Measurements from ENCODE around the gene PHACTR1. TPM values are rescaled to one million over a fixed set of nuclear protein-coding genes. Genes with fewer than 3 reads are reported as not detected.

The PHACTR1 gene
- total RNA-seq, 2 donors from 2014 or later, result 2.8 to 6.3 TPM

- H3K4me1 ChIP-seq (ENCODE audit: control insufficient read depth, insufficient read depth, low read length), result peaks cover 10% of the 10 kb centered on the region
- Mint-ChIP-seq H3K4me3 (no peak overlapping the region), H3K4me1 (peaks cover 8% of the 10 kb centered on the region), H3K9me3 (no peaks in the 10 kb centered on the region), H3K27me3 (ENCODE audit: insufficient read depth) (no peaks in the 10 kb centered on the region), H3K36me3 (ENCODE audit: low read depth) (no peaks in the 10 kb centered on the region), H3K27ac (no peak overlapping the region)
- H3K9ac ChIP-seq (ENCODE audit: extremely low read depth, low read length, poor library complexity, severe bottlenecking), result no peak overlapping the region
- no peaks in the 10 kb centered on the region for H3K27me3 ChIP-seq (ENCODE audit: control insufficient read depth, insufficient read depth, low read length, poor library complexity, severe bottlenecking)
- H3K36me3 ChIP-seq (ENCODE audit: control insufficient read depth, insufficient read depth, low read length), result no peaks in the 10 kb centered on the region
- H3K9me3 ChIP-seq (ENCODE audit: control insufficient read depth, low read length), result no peaks in the 10 kb centered on the region
- WGBS, 2 experiments (ENCODE audit: insufficient coverage in 1 of 2, insufficient read length in 1 of 2), result 79 to 88% methylated on average over 1 of the region's 1 CpG
- TF ChIP-seq CTCF (conservative IDR thresholded peaks at IDR 0.05), result no peak
- no peak overlapping the region for H3K27ac ChIP-seq (ENCODE audit: low read depth, low read length)
- no peak overlapping the region for H3K4me3 ChIP-seq (ENCODE audit: low read length)
- no peak for DNase-seq
Observed at GRCh38 chr6:12704946-12705345, 11.6 kb upstream of the PHACTR1 start.

GRCh38 chr6:12709116-12709515 lies 7.5 kb upstream of the PHACTR1 start:
- Histone ChIP-seq H3K27ac (ENCODE audit: low read depth, low read length) (no peak overlapping the region), H3K9me3 (ENCODE audit: control insufficient read depth, low read length) (no peaks in the 10 kb centered on the region), H3K9ac (ENCODE audit: extremely low read depth, low read length, poor library complexity, severe bottlenecking) (no peak overlapping the region), H3K4me1 (ENCODE audit: control insufficient read depth, insufficient read depth, low read length) (peaks cover 10% of the 10 kb centered on the region), H3K4me3 (ENCODE audit: low read length) (no peak overlapping the region), H3K36me3 (ENCODE audit: control insufficient read depth, insufficient read depth, low read length) (no peaks in the 10 kb centered on the region), H3K27me3 (ENCODE audit: control insufficient read depth, insufficient read depth, low read length, poor library complexity, severe bottlenecking) (no peaks in the 10 kb centered on the region)
- no peaks in the 10 kb centered on the region for H3K36me3 Mint-ChIP-seq (ENCODE audit: low read depth)
- H3K9me3 Mint-ChIP-seq, result no peaks in the 10 kb centered on the region
- no peak for TF ChIP-seq CTCF (conservative IDR thresholded peaks at IDR 0.05)
- no peaks in the 10 kb centered on the region for H3K27me3 Mint-ChIP-seq (ENCODE audit: insufficient read depth)
- DNase-seq, result peak; percentile 77
- H3K27ac Mint-ChIP-seq, result no peak overlapping the region
- H3K4me1 Mint-ChIP-seq, result peaks cover 20% of the 10 kb centered on the region
- 97 to 100% methylated on average over 1 of the region's 1 CpG for WGBS, 2 experiments (ENCODE audit: insufficient coverage in 1 of 2, insufficient read length in 1 of 2)
- no peak overlapping the region for H3K4me3 Mint-ChIP-seq

- H3K4me3 ChIP-seq (ENCODE audit: low read length), result no peak overlapping the region
- Mint-ChIP-seq H3K27ac (no peak overlapping the region), H3K27me3 (ENCODE audit: insufficient read depth) (no peaks in the 10 kb centered on the region), H3K4me3 (no peak overlapping the region), H3K9me3 (no peaks in the 10 kb centered on the region), H3K4me1 (peaks cover 20% of the 10 kb centered on the region), H3K36me3 (ENCODE audit: low read depth) (no peaks in the 10 kb centered on the region)
- no peaks in the 10 kb centered on the region for H3K36me3 ChIP-seq (ENCODE audit: control insufficient read depth, insufficient read depth, low read length)
- TF ChIP-seq CTCF (conservative IDR thresholded peaks at IDR 0.05), result no peak
- DNase-seq, result no peak
- 80 to 83% methylated on average over 3 of the region's 3 CpGs for WGBS, 2 experiments (ENCODE audit: insufficient coverage in 1 of 2, insufficient read length in 1 of 2)
- H3K27me3 ChIP-seq (ENCODE audit: control insufficient read depth, insufficient read depth, low read length, poor library complexity, severe bottlenecking), result no peaks in the 10 kb centered on the region
- H3K9ac ChIP-seq (ENCODE audit: extremely low read depth, low read length, poor library complexity, severe bottlenecking), result no peak overlapping the region
- H3K4me1 ChIP-seq (ENCODE audit: control insufficient read depth, insufficient read depth, low read length), result peaks cover 10% of the 10 kb centered on the region
- no peak overlapping the region for H3K27ac ChIP-seq (ENCODE audit: low read depth, low read length)
- H3K9me3 ChIP-seq (ENCODE audit: control insufficient read depth, low read length), result no peaks in the 10 kb centered on the region
Observed at GRCh38 chr6:12709556-12710232, 6.9 kb upstream of the PHACTR1 start.
